Panc1 (cell line): ENCODE measurements around the gene ISOC2. TPM values are rescaled to one million over a fixed set of nuclear protein-coding genes. Genes with fewer than 3 reads are reported as not detected.

Source experiments
- ATAC-seq: fragments of 200-7000 bp; cut with Tn5 transposase; 2 replicates; pipeline ENCODE4 v1.9.1; 2020; ENCODE audit warnings: mild to moderate bottlenecking, moderate library complexity
- BruUV-seq: library from RNA; stranded (reverse); fragments of 400-500 nt; replicated peaks from 2 replicates; lab custom pipeline; 2021; lab: Mats Ljungman, UMichigan
- CTCF ChIA-PET: fragments of 300-600 bp; sonication (Branson Sonifier 250); formaldehyde crosslinking; loops from one replicate; lab custom pipeline; 2022; ENCODE audit warnings: antibody characterized with exemption; lab: Charles Lee
- POLR2A ChIA-PET: fragments of 300-600 bp; sonication (Branson Sonifier 250); formaldehyde crosslinking; loops from one replicate; lab custom pipeline; 2022; ENCODE audit warnings: antibody characterized with exemption; lab: Charles Lee
- DNase-seq: peaks from one replicate; pipeline ENCODE4 v3.0.0-alpha.2; 2010; ENCODE audit warnings: low read depth, low spot score
- H3K27ac ChIP-seq: 2 replicates; pipeline ENCODE4 v1.5.1; 2011; ENCODE audit warnings: mild to moderate bottlenecking, low read length, inconsistent platforms
- H3K27me3 ChIP-seq: fragments of 200-500 bp; sonication (Bioruptor generic); 2 replicates; pipeline ENCODE4 v1.6.0; 2014; ENCODE audit warnings: low read length, inconsistent platforms; ENCODE audit not compliant: control insufficient read depth, insufficient read depth
- H3K36me3 ChIP-seq: fragments of 200-500 bp; sonication (Bioruptor generic); 2 replicates; pipeline ENCODE4 v1.5.1; 2014; ENCODE audit warnings: inconsistent platforms, mild to moderate bottlenecking, low read length, moderate library complexity; ENCODE audit not compliant: control insufficient read depth, insufficient read depth
- H3K4me1 ChIP-seq: 2 replicates; pipeline ENCODE4 v1.5.1; 2011; ENCODE audit warnings: inconsistent platforms, mild to moderate bottlenecking, low read length, moderate library complexity; ENCODE audit not compliant: control insufficient read depth, insufficient read depth
- H3K4me3 ChIP-seq, 2 experiments: 2 replicates each; pipeline ENCODE4 v1.5.1; 2011 to 2012; ENCODE audit warnings: low read depth in 2 of 2, low read length in 2 of 2, mild to moderate bottlenecking in 2 of 2, inconsistent platforms in 1 of 2, moderate library complexity in 1 of 2
- H3K9me3 ChIP-seq: fragments of 200-500 bp; sonication (Bioruptor generic); 2 replicates; pipeline ENCODE4 v1.5.1; 2014; ENCODE audit warnings: low read depth, mild to moderate bottlenecking, inconsistent platforms, low read length, moderate library complexity; ENCODE audit not compliant: control insufficient read depth, insufficient read depth
- POLR2AphosphoS5 ChIP-seq: IDR thresholded peaks from 2 replicates; pipeline ENCODE4 v1.6.1; 2012; ENCODE audit warnings: mild to moderate bottlenecking, low read depth, low read length, moderate library complexity
- SIN3A ChIP-seq: IDR thresholded peaks from 2 replicates; pipeline ENCODE4 v1.6.1; 2012; ENCODE audit warnings: low read depth, mild to moderate bottlenecking, low read length, moderate library complexity, borderline replicate concordance; ENCODE audit not compliant: insufficient read depth
- TCF7L2 ChIP-seq: IDR thresholded peaks from 2 replicates; pipeline ENCODE4 v1.6.1; 2011; ENCODE audit warnings: mild to moderate bottlenecking, low read depth, low read length, inconsistent platforms
- in situ Hi-C: cut with HindIII; loops from 2 replicates; pipeline ENCODE4 v1.10.0; 2016; ENCODE audit warnings: low sequenced_read_pairs, low pct_unique_long_range_greater_than_20kb
- intact Hi-C: fragments of 100-400 bp; cut with micrococcal nuclease; formaldehyde crosslinking; loops from one replicate; pipeline ENCODE4 v1.10.0; 2022; ENCODE audit not compliant: unreplicated experiment
- total RNA-seq: library from RNA; stranded (reverse); gene quantifications from one replicate; pipeline ENCODE4 v1.2.1, GENCODE V29; 2021; ENCODE audit not compliant: unreplicated experiment
- TF ChIP-seq, protein P1 (sequence below): fragments of 450-650 bp; IDR thresholded peaks from 2 replicates; pipeline ENCODE4 v1.5.1; 2017; ENCODE audit warnings: mild to moderate bottlenecking
- TF ChIP-seq, protein P2 (sequence below), 2 experiments: IDR thresholded peaks; 2 replicates each; pipeline ENCODE4 v1.6.1; 2011 to 2012; ENCODE audit warnings: low read depth in 2 of 2, control low read depth in 1 of 2, low read length in 1 of 2, mild to moderate bottlenecking in 1 of 2, moderate library complexity in 1 of 2; ENCODE audit not compliant: insufficient read depth in 1 of 2

Gene ISOC2
- total RNA-seq, 1 experiment from 2014 or later, result 150 TPM

DNA sequence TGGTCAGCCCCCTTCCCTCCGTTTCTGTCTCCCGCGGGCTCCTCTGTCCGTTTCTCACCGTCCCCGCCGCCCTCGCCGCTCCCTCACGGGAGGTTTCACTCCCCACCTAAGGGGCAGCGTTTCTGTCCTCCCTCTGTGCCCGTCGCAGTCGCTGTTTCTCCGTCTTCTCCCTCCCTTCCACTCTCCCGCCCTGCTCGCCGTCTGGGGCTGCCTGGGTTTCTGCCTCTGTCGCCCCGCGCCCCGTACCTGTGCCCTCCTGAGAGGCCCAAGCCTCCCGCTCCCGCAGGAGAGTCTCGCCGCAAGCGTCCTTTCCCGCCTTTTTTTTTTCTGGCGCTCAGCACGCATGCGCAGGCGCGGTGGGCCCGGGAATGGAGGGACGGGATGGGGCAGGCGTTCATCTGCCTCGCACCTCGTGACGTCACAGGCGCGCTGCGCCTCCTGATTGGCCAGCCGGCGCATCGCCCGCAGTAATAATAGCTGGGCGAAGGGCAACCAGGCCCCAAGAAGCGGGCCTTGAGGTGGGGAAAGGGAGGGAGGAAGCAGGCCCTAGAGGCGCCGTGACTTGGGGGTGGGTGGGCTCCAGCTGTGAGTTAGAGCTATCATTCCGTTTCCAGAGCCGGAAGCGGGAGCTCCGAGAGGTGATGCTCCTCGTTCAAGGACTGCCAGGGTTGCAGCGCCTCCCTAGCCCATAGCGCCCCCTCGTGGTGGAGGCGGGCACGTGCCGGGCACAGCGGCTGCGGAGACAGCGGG is 42.2 kb upstream of the ISOC2 start:
- no TSS peak for BruUV-seq

DNA sequence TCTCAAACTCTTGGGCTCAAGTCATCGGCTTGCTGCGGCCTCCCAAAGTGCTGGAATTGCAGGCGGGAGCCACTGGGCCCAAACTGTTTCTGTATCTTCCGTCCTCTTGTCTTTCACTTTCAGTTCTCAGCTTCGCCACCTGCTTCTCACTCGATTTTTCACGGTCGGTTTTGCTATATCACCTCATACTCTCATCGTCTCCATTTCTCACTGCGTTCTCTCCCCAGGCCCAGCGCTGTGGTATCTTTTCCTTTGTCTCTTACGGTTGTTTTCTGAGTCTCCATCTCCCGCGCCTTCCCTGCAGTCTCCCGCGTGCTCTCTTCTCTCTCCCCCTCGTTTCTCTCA is 41.7 kb upstream of the ISOC2 start:
- intact Hi-C loops, result no loop called here
- H3K4me3 ChIP-seq, result no peak overlapping the region
- DNase-seq (no peak), ATAC-seq (no peak)
- in situ Hi-C loops, result no loop called here
- TF ChIP-seq, protein P1, sequence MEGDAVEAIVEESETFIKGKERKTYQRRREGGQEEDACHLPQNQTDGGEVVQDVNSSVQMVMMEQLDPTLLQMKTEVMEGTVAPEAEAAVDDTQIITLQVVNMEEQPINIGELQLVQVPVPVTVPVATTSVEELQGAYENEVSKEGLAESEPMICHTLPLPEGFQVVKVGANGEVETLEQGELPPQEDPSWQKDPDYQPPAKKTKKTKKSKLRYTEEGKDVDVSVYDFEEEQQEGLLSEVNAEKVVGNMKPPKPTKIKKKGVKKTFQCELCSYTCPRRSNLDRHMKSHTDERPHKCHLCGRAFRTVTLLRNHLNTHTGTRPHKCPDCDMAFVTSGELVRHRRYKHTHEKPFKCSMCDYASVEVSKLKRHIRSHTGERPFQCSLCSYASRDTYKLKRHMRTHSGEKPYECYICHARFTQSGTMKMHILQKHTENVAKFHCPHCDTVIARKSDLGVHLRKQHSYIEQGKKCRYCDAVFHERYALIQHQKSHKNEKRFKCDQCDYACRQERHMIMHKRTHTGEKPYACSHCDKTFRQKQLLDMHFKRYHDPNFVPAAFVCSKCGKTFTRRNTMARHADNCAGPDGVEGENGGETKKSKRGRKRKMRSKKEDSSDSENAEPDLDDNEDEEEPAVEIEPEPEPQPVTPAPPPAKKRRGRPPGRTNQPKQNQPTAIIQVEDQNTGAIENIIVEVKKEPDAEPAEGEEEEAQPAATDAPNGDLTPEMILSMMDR, result no peak
- TF ChIP-seq TCF7L2, result no peak
- TF ChIP-seq POLR2AphosphoS5, result no peak
- TF ChIP-seq, protein P2, sequence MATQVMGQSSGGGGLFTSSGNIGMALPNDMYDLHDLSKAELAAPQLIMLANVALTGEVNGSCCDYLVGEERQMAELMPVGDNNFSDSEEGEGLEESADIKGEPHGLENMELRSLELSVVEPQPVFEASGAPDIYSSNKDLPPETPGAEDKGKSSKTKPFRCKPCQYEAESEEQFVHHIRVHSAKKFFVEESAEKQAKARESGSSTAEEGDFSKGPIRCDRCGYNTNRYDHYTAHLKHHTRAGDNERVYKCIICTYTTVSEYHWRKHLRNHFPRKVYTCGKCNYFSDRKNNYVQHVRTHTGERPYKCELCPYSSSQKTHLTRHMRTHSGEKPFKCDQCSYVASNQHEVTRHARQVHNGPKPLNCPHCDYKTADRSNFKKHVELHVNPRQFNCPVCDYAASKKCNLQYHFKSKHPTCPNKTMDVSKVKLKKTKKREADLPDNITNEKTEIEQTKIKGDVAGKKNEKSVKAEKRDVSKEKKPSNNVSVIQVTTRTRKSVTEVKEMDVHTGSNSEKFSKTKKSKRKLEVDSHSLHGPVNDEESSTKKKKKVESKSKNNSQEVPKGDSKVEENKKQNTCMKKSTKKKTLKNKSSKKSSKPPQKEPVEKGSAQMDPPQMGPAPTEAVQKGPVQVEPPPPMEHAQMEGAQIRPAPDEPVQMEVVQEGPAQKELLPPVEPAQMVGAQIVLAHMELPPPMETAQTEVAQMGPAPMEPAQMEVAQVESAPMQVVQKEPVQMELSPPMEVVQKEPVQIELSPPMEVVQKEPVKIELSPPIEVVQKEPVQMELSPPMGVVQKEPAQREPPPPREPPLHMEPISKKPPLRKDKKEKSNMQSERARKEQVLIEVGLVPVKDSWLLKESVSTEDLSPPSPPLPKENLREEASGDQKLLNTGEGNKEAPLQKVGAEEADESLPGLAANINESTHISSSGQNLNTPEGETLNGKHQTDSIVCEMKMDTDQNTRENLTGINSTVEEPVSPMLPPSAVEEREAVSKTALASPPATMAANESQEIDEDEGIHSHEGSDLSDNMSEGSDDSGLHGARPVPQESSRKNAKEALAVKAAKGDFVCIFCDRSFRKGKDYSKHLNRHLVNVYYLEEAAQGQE (IDR thresholded peaks at IDR 0.05; ENCODE audit: insufficient read depth in 1 of 2, low read depth in 2 of 2, low read length in 1 of 2), result no peak
- no peak for TF ChIP-seq SIN3A
- no peaks in the 10 kb centered on the region for H3K36me3 ChIP-seq
- BruUV-seq, result no TSS peak
- no peaks in the 10 kb centered on the region for H3K27me3 ChIP-seq
- POLR2A ChIA-PET, result no interaction called here
- H3K4me1 ChIP-seq, result no peaks in the 10 kb centered on the region
- CTCF ChIA-PET, result interaction anchor here (1.7 kb wide), 1 partner anchor 36 kb away, joined by 31 read pairs; no protein-coding TSS in a partner anchor
- H3K27ac ChIP-seq, result no peak overlapping the region
- H3K9me3 ChIP-seq, result no peaks in the 10 kb centered on the region

More for the DNA sequence above, 42.2 kb upstream of the ISOC2 start:
- peak; percentile 97 for ATAC-seq
- TF ChIP-seq, protein P1, result peak; percentile 99
- TF ChIP-seq SIN3A, result no peak
- Histone ChIP-seq H3K4me3 (peak overlapping the region; percentile 39 to 59), H3K27ac (peak overlapping the region; percentile 50), H3K27me3 (no peaks in the 10 kb centered on the region), H3K4me1 (no peaks in the 10 kb centered on the region), H3K36me3 (no peaks in the 10 kb centered on the region), H3K9me3 (no peaks in the 10 kb centered on the region)
- intact Hi-C loops (no loop called here), in situ Hi-C loops (no loop called here)
- DNase-seq, result peak; percentile 83
- CTCF ChIA-PET, result interaction anchor here (0.6 to 1.7 kb wide), 13 partner anchors 8 to 363 kb away, joined by 3 to 31 read pairs (median 5); partner anchors contain the start of genes ZNF628 and ZNF784
- POLR2A ChIA-PET, result interaction anchor here (0.6 kb wide), 1 partner anchor 10 kb away, joined by 5 read pairs; no protein-coding TSS in a partner anchor
